ENCODE results near the gene FOXP3. TPM values are rescaled to one million over a fixed set of nuclear protein-coding genes. Genes with fewer than 3 reads are reported as not detected.

FOXP3 gene
- total RNA-seq, 1 experiment from 2014 or later: 0.68 TPM

DNA sequence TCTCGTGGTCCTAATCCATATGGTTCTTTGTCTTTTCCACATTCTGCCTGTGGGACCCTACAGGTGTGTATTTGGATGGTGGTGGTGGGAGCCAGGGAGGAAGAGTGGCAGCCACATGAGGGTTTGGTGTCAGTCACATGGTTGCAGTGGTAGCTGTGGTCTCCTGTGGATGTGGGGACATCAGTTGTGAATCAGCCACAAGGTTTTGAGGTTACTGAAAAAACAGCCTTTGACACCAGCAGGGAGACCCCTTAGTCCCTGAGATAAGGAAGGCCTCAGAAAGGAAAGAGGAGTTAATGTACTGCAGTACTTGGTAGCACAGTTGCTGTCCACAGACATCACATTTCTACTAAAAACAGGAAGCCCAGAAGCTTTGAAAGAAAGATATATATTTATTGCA, 23.2 kb upstream of the FOXP3 start:
- no peak overlapping the region for H4K8ac ChIP-seq (replicated peaks; ENCODE audit: insufficient read length, low read depth, low read length)
- Mint-ChIP-seq H3K27ac (no peak overlapping the region), H3K9me3 (peaks cover 60 to 72% of the 10 kb centered on the region in 2 experiments), H3K36me3 (ENCODE audit: insufficient read depth in 1 of 3, low read depth in 3 of 3) (peaks cover 0 to 6% (median 1%) of the 10 kb centered on the region in 3 experiments; a peak in 6 of 7 replicates), H3K4me1 (peaks cover 6 to 9% of the 10 kb centered on the region in 2 experiments), H3K4me3 (no peak overlapping the region; a peak in 1 of 5 replicates), H3K27me3 (ENCODE audit: low read depth) (peaks cover 2% of the 10 kb centered on the region)
- no peak overlapping the region for H2BK20ac ChIP-seq (ENCODE audit: low read depth, low read length, poor library complexity, severe bottlenecking)
- H4K20me1 ChIP-seq (ENCODE audit: control insufficient read depth, insufficient read depth, insufficient read length): no peaks in the 10 kb centered on the region
- H3K9me3 ChIP-seq (ENCODE audit: control insufficient read depth, low read depth, low read length): peaks cover 24% of the 10 kb centered on the region
- no peak overlapping the region for H2BK15ac ChIP-seq (ENCODE audit: low read depth, low read length)
- TF ChIP-seq, protein P1, sequence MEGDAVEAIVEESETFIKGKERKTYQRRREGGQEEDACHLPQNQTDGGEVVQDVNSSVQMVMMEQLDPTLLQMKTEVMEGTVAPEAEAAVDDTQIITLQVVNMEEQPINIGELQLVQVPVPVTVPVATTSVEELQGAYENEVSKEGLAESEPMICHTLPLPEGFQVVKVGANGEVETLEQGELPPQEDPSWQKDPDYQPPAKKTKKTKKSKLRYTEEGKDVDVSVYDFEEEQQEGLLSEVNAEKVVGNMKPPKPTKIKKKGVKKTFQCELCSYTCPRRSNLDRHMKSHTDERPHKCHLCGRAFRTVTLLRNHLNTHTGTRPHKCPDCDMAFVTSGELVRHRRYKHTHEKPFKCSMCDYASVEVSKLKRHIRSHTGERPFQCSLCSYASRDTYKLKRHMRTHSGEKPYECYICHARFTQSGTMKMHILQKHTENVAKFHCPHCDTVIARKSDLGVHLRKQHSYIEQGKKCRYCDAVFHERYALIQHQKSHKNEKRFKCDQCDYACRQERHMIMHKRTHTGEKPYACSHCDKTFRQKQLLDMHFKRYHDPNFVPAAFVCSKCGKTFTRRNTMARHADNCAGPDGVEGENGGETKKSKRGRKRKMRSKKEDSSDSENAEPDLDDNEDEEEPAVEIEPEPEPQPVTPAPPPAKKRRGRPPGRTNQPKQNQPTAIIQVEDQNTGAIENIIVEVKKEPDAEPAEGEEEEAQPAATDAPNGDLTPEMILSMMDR (conservative IDR thresholded peaks at IDR 0.05): no peak
- H3K4ac ChIP-seq (ENCODE audit: low read depth, low read length): no peak overlapping the region
- H2BK12ac ChIP-seq (ENCODE audit: insufficient read length, low read depth, low read length): no peak overlapping the region
- H3K23me2 ChIP-seq (ENCODE audit: insufficient read length, low read depth, low read length, poor library complexity, severe bottlenecking): no peaks in the 10 kb centered on the region
- H3K56ac ChIP-seq (ENCODE audit: insufficient read length, low read depth, low read length): no peak overlapping the region
- no peak overlapping the region for H3T11ph ChIP-seq (ENCODE audit: low read length)
- no peak overlapping the region for H4K91ac ChIP-seq (ENCODE audit: insufficient read length, low read depth, low read length)
- H3K23ac ChIP-seq (ENCODE audit: insufficient read length, low read depth, low read length): no peak overlapping the region
- H4K5ac ChIP-seq (ENCODE audit: insufficient read length, low read depth, low read length): no peak overlapping the region
- H2BK5ac ChIP-seq (ENCODE audit: insufficient read length, low read length): no peak overlapping the region
- no peak overlapping the region for H3K27ac ChIP-seq (ENCODE audit: insufficient read length, low read depth, low read length)
- H2AK5ac ChIP-seq (ENCODE audit: insufficient read length, low read length): no peak overlapping the region
- H2BK120ac ChIP-seq (ENCODE audit: low read depth, low read length, poor library complexity, severe bottlenecking): no peak overlapping the region
- no peaks in the 10 kb centered on the region for H3K4me1 ChIP-seq (ENCODE audit: insufficient read depth, low read length)
- no peak overlapping the region for H2AFZ ChIP-seq (ENCODE audit: low read length)
- H3K14ac ChIP-seq (ENCODE audit: insufficient read depth, low read length): no peak overlapping the region
- no peaks in the 10 kb centered on the region for H3K27me3 ChIP-seq (ENCODE audit: insufficient read depth, low read length)
- H3K79me2 ChIP-seq (ENCODE audit: insufficient read depth, low read length): no peaks in the 10 kb centered on the region
- no peaks in the 10 kb centered on the region for H3K79me1 ChIP-seq (ENCODE audit: insufficient read depth, low read depth, low read length, poor library complexity, severe bottlenecking)
- no peak for DNase-seq
- H3K4me2 ChIP-seq (ENCODE audit: insufficient read depth, insufficient read length, low read length): no peak overlapping the region
- no peak overlapping the region for H3K9ac ChIP-seq (ENCODE audit: extremely low read depth, insufficient read length, low read length)
- no CpG with 5 or more reads among the region's 1 CpG for WGBS (ENCODE audit: extremely low coverage, insufficient read length, low lambda C conversion rate)
- H3K18ac ChIP-seq (ENCODE audit: insufficient read length, low read depth, low read length): no peak overlapping the region
